ENCODE results near the gene AGAP1. TPM values are rescaled to one million over a fixed set of nuclear protein-coding genes. Genes with fewer than 3 reads are reported as not detected.

AGAP1 gene
- total RNA-seq, 1 experiment from 2014 or later: 25.8 TPM

GRCh38 chr2:235546151-235546435, 52.2 kb downstream of the AGAP1 start:
- Histone ChIP-seq H3K79me2 (ENCODE audit: insufficient read depth, low read length) (peaks cover 13% of the 10 kb centered on the region; the same call in 1 of the 2 replicates), H3K27ac (ENCODE audit: insufficient read length, low read depth, low read length) (no peak overlapping the region), H2BK5ac (ENCODE audit: insufficient read length, low read length) (no peak overlapping the region), H2BK15ac (ENCODE audit: low read depth, low read length) (no peak overlapping the region), H2AK5ac (ENCODE audit: insufficient read length, low read length) (no peak overlapping the region), H3K79me1 (ENCODE audit: insufficient read depth, low read depth, low read length, poor library complexity, severe bottlenecking) (peaks cover 3% of the 10 kb centered on the region), H3K4me1 (ENCODE audit: insufficient read depth, low read length) (peaks cover 8% of the 10 kb centered on the region; the same call in 1 of the 2 replicates), H3K56ac (ENCODE audit: insufficient read length, low read depth, low read length) (no peak overlapping the region), H4K8ac (replicated peaks; ENCODE audit: insufficient read length, low read depth, low read length) (no peak overlapping the region), H3K23ac (ENCODE audit: insufficient read length, low read depth, low read length) (no peak overlapping the region), H3K4ac (ENCODE audit: low read depth, low read length) (no peak overlapping the region), H3K27me3 (ENCODE audit: insufficient read depth, low read length) (no peaks in the 10 kb centered on the region), H3K14ac (ENCODE audit: insufficient read depth, low read length) (no peak overlapping the region), H4K91ac (ENCODE audit: insufficient read length, low read depth, low read length) (no peak overlapping the region), H3K4me2 (ENCODE audit: insufficient read depth, insufficient read length, low read length) (no peak overlapping the region), H3K9me3 (ENCODE audit: control insufficient read depth, low read depth, low read length) (no peaks in the 10 kb centered on the region), H3T11ph (ENCODE audit: low read length) (no peak overlapping the region), H4K5ac (ENCODE audit: insufficient read length, low read depth, low read length) (no peak overlapping the region), H3K9ac (ENCODE audit: extremely low read depth, insufficient read length, low read length) (no peak overlapping the region), H2AFZ (ENCODE audit: low read length) (no peak overlapping the region), H4K20me1 (ENCODE audit: control insufficient read depth, insufficient read depth, insufficient read length) (no peaks in the 10 kb centered on the region), H3K18ac (ENCODE audit: insufficient read length, low read depth, low read length) (no peak overlapping the region), H2BK12ac (ENCODE audit: insufficient read length, low read depth, low read length) (no peak overlapping the region), H2BK20ac (ENCODE audit: low read depth, low read length, poor library complexity, severe bottlenecking) (no peak overlapping the region), H2BK120ac (ENCODE audit: low read depth, low read length, poor library complexity, severe bottlenecking) (no peak overlapping the region), H3K23me2 (ENCODE audit: insufficient read length, low read depth, low read length, poor library complexity, severe bottlenecking) (no peaks in the 10 kb centered on the region)
- Mint-ChIP-seq H3K27ac (peak overlapping the region in 1 of 3 experiments; percentile 65; a peak in 1 of 7 replicates), H3K36me3 (ENCODE audit: insufficient read depth in 1 of 3, low read depth in 3 of 3) (no peaks in the 10 kb centered on the region; a peak in 1 of 7 replicates), H3K4me1 (peaks cover 41 to 52% of the 10 kb centered on the region in 2 experiments), H3K4me3 (no peak overlapping the region), H3K9me3 (no peaks in the 10 kb centered on the region), H3K27me3 (ENCODE audit: low read depth) (no peaks in the 10 kb centered on the region)
- no peak for DNase-seq
- TF ChIP-seq CTCF (conservative IDR thresholded peaks at IDR 0.05): no peak
- WGBS (ENCODE audit: extremely low coverage, insufficient read length, low lambda C conversion rate): no CpG with 5 or more reads among the region's 3 CpGs

Data from H9 (cell line).